IgD-negative memory B cell (primary cell): ENCODE results near the gene GPR158. TPM values are rescaled to one million over a fixed set of nuclear protein-coding genes. Genes with fewer than 3 reads are reported as not detected.
A peak's percentile ranks its signal among the peaks of the same experiment; 100 is the strongest.

Experiments
- H3K27ac Mint-ChIP-seq, 3 donors: one replicate each; pipeline ENCODE4 v1.8.0; 2020 to 2022; ENCODE audit warnings: mild to moderate bottlenecking in 3 of 3, mixed read lengths in 3 of 3, moderate library complexity in 1 of 3
- H3K27me3 Mint-ChIP-seq: one replicate; pipeline ENCODE4 v1.8.0; 2021; ENCODE audit warnings: mixed read lengths
- H3K36me3 Mint-ChIP-seq: one replicate; pipeline ENCODE4 v1.8.0; 2020; ENCODE audit warnings: mild to moderate bottlenecking, mixed read lengths
- H3K4me1 Mint-ChIP-seq, 3 donors: one replicate each; pipeline ENCODE4 v1.8.0; 2020 to 2022; ENCODE audit warnings: mixed read lengths in 3 of 3, mild to moderate bottlenecking in 1 of 3
- H3K4me3 Mint-ChIP-seq, 4 donors: one replicate each; pipeline ENCODE4 v1.8.0; 2020 to 2022; ENCODE audit warnings: mild to moderate bottlenecking in 4 of 4, mixed read lengths in 4 of 4, moderate library complexity in 3 of 4
- H3K9me3 Mint-ChIP-seq, 3 donors: one replicate each; pipeline ENCODE4 v1.8.0; 2020 to 2021; ENCODE audit warnings: mixed read lengths in 3 of 3, mild to moderate bottlenecking in 1 of 3
- polyA plus RNA-seq: library from polyadenylated mRNA; unstranded; fragments of 300-500 nt; fragmentation: Illumina TruSeq; gene quantifications from one replicate; pipeline ENCODE4 v1.2.3, GENCODE V29; 2021

Gene GPR158
- polyA plus RNA-seq, 1 donor from 2014 or later = not detected

- no peak overlapping the region for H3K27ac Mint-ChIP-seq
Measured at GRCh38 chr10:25245165-25245564, 70.4 kb downstream of the GPR158 start.

GRCh38 chr10:25257646-25258045, 82.8 kb downstream of the GPR158 start:
- no peaks in the 10 kb centered on the region for H3K36me3 Mint-ChIP-seq
- H3K4me3 Mint-ChIP-seq = no peak overlapping the region
- no peaks in the 10 kb centered on the region for H3K4me1 Mint-ChIP-seq
- no peaks in the 10 kb centered on the region for H3K27me3 Mint-ChIP-seq
- no peak overlapping the region for H3K27ac Mint-ChIP-seq
- H3K9me3 Mint-ChIP-seq = no peaks in the 10 kb centered on the region

More at GRCh38 chr10:25245165-25245564, 70.4 kb downstream of the GPR158 start:
- H3K4me3 Mint-ChIP-seq = no peak overlapping the region
- no peaks in the 10 kb centered on the region for H3K27me3 Mint-ChIP-seq
- H3K4me1 Mint-ChIP-seq = no peaks in the 10 kb centered on the region
- peaks cover 2% of the 10 kb centered on the region for H3K36me3 Mint-ChIP-seq
- no peaks in the 10 kb centered on the region for H3K9me3 Mint-ChIP-seq

- Mint-ChIP-seq H3K27ac (no peak overlapping the region), H3K36me3 (no peaks in the 10 kb centered on the region), H3K4me1 (no peaks in the 10 kb centered on the region), H3K27me3 (no peaks in the 10 kb centered on the region), H3K9me3 (no peaks in the 10 kb centered on the region), H3K4me3 (no peak overlapping the region)
Measured at GRCh38 chr10:25261110-25261509, 86.3 kb downstream of the GPR158 start.

GRCh38 chr10:25261558-25261957, 86.8 kb downstream of the GPR158 start:
- H3K9me3 Mint-ChIP-seq = no peaks in the 10 kb centered on the region
- no peaks in the 10 kb centered on the region for H3K27me3 Mint-ChIP-seq
- no peak overlapping the region for H3K27ac Mint-ChIP-seq
- no peaks in the 10 kb centered on the region for H3K36me3 Mint-ChIP-seq
- no peak overlapping the region for H3K4me3 Mint-ChIP-seq
- no peaks in the 10 kb centered on the region for H3K4me1 Mint-ChIP-seq

GRCh38 chr10:25263931-25264330, 89.1 kb downstream of the GPR158 start:
- Mint-ChIP-seq H3K27me3 (no peaks in the 10 kb centered on the region), H3K4me3 (no peak overlapping the region), H3K27ac (peak overlapping the region in 1 of 3 donors; percentile 13), H3K4me1 (no peaks in the 10 kb centered on the region), H3K9me3 (no peaks in the 10 kb centered on the region), H3K36me3 (no peaks in the 10 kb centered on the region)

- no peak overlapping the region for H3K27ac Mint-ChIP-seq
- H3K9me3 Mint-ChIP-seq = peaks cover 3 to 24% (median 4%) of the 10 kb centered on the region in 3 donors
- H3K4me1 Mint-ChIP-seq = peaks cover 0 to 3% (median 0%) of the 10 kb centered on the region in 3 donors
- H3K36me3 Mint-ChIP-seq = no peaks in the 10 kb centered on the region
- no peak overlapping the region for H3K4me3 Mint-ChIP-seq
- no peaks in the 10 kb centered on the region for H3K27me3 Mint-ChIP-seq
Measured at GRCh38 chr10:25278180-25278579, 103.4 kb downstream of the GPR158 start.

GRCh38 chr10:25280076-25280475, 105.3 kb downstream of the GPR158 start:
- H3K27me3 Mint-ChIP-seq = no peaks in the 10 kb centered on the region
- no peak overlapping the region for H3K4me3 Mint-ChIP-seq
- H3K9me3 Mint-ChIP-seq = peaks cover 4 to 24% (median 6%) of the 10 kb centered on the region in 3 donors
- H3K27ac Mint-ChIP-seq = no peak overlapping the region
- no peaks in the 10 kb centered on the region for H3K36me3 Mint-ChIP-seq
- H3K4me1 Mint-ChIP-seq = peaks cover 0 to 3% (median 0%) of the 10 kb centered on the region in 3 donors

- Mint-ChIP-seq H3K9me3 (peaks cover 4 to 27% (median 6%) of the 10 kb centered on the region in 3 donors), H3K4me3 (no peak overlapping the region), H3K27ac (no peak overlapping the region), H3K36me3 (no peaks in the 10 kb centered on the region), H3K27me3 (no peaks in the 10 kb centered on the region), H3K4me1 (peaks cover 0 to 3% (median 0%) of the 10 kb centered on the region in 3 donors)
Measured at GRCh38 chr10:25280573-25280972, 105.8 kb downstream of the GPR158 start.

- Mint-ChIP-seq H3K4me1 (peaks cover 0 to 3% (median 0%) of the 10 kb centered on the region in 3 donors), H3K9me3 (peaks cover 2 to 20% (median 12%) of the 10 kb centered on the region in 3 donors), H3K27me3 (no peaks in the 10 kb centered on the region), H3K27ac (no peak overlapping the region), H3K36me3 (no peaks in the 10 kb centered on the region), H3K4me3 (no peak overlapping the region)
Measured at GRCh38 chr10:25285809-25286208, 111.0 kb downstream of the GPR158 start.

GRCh38 chr10:25288181-25288580, 113.4 kb downstream of the GPR158 start:
- no peaks in the 10 kb centered on the region for H3K36me3 Mint-ChIP-seq
- no peaks in the 10 kb centered on the region for H3K27me3 Mint-ChIP-seq
- H3K9me3 Mint-ChIP-seq = peaks cover 2 to 20% (median 14%) of the 10 kb centered on the region in 3 donors
- no peaks in the 10 kb centered on the region for H3K4me1 Mint-ChIP-seq
- H3K27ac Mint-ChIP-seq = no peak overlapping the region
- H3K4me3 Mint-ChIP-seq = no peak overlapping the region

GRCh38 chr10:25294032-25294926, 119.5 kb downstream of the GPR158 start:
- Mint-ChIP-seq H3K27me3 (no peaks in the 10 kb centered on the region), H3K4me1 (no peaks in the 10 kb centered on the region), H3K9me3 (peaks cover 0 to 5% (median 3%) of the 10 kb centered on the region in 3 donors), H3K36me3 (no peaks in the 10 kb centered on the region), H3K4me3 (no peak overlapping the region), H3K27ac (no peak overlapping the region)

- H3K27me3 Mint-ChIP-seq = no peaks in the 10 kb centered on the region
- H3K9me3 Mint-ChIP-seq = peaks cover 0 to 3% (median 0%) of the 10 kb centered on the region in 3 donors
- H3K36me3 Mint-ChIP-seq = no peaks in the 10 kb centered on the region
- H3K4me1 Mint-ChIP-seq = no peaks in the 10 kb centered on the region
- H3K27ac Mint-ChIP-seq = no peak overlapping the region
- no peak overlapping the region for H3K4me3 Mint-ChIP-seq
Measured at GRCh38 chr10:25296324-25296723, 121.5 kb downstream of the GPR158 start.

- H3K4me1 Mint-ChIP-seq = no peaks in the 10 kb centered on the region
- H3K27me3 Mint-ChIP-seq = no peaks in the 10 kb centered on the region
- H3K27ac Mint-ChIP-seq = no peak overlapping the region
- no peaks in the 10 kb centered on the region for H3K36me3 Mint-ChIP-seq
- peaks cover 0 to 1% (median 0%) of the 10 kb centered on the region in 3 donors for H3K9me3 Mint-ChIP-seq
- no peak overlapping the region for H3K4me3 Mint-ChIP-seq
Measured at GRCh38 chr10:25297466-25297865, 122.7 kb downstream of the GPR158 start.

GRCh38 chr10:25300073-25300472, 125.3 kb downstream of the GPR158 start:
- Mint-ChIP-seq H3K4me3 (no peak overlapping the region), H3K9me3 (peaks cover 0 to 4% (median 1%) of the 10 kb centered on the region in 3 donors), H3K4me1 (no peaks in the 10 kb centered on the region), H3K27me3 (no peaks in the 10 kb centered on the region), H3K27ac (no peak overlapping the region), H3K36me3 (no peaks in the 10 kb centered on the region)

- no peak overlapping the region for H3K27ac Mint-ChIP-seq
- H3K36me3 Mint-ChIP-seq = no peaks in the 10 kb centered on the region
- no peaks in the 10 kb centered on the region for H3K4me1 Mint-ChIP-seq
- peaks cover 6 to 8% (median 7%) of the 10 kb centered on the region in 3 donors for H3K9me3 Mint-ChIP-seq
- H3K4me3 Mint-ChIP-seq = no peak overlapping the region
- H3K27me3 Mint-ChIP-seq = no peaks in the 10 kb centered on the region
Measured at GRCh38 chr10:25304606-25305005, 129.8 kb downstream of the GPR158 start.

- no peaks in the 10 kb centered on the region for H3K27me3 Mint-ChIP-seq
- H3K4me1 Mint-ChIP-seq = no peaks in the 10 kb centered on the region
- H3K9me3 Mint-ChIP-seq = peaks cover 8 to 10% (median 10%) of the 10 kb centered on the region in 3 donors
- no peak overlapping the region for H3K4me3 Mint-ChIP-seq
- H3K36me3 Mint-ChIP-seq = no peaks in the 10 kb centered on the region
- no peak overlapping the region for H3K27ac Mint-ChIP-seq
Measured at GRCh38 chr10:25306386-25306785, 131.6 kb downstream of the GPR158 start.
